IMR-90 (cell line): ENCODE data around the gene MRTFA. TPM values are rescaled to one million over a fixed set of nuclear protein-coding genes. Genes with fewer than 3 reads are reported as not detected.
A peak's percentile ranks its signal among the peaks of the same experiment; 100 is the strongest.

ENCODE experiments used
- ATAC-seq: fragments of 200-7000 bp; cut with Tn5 transposase; 2 replicates; pipeline ENCODE4 v1.9.1; 2020; ENCODE audit warnings: low read depth, mild to moderate bottlenecking, moderate library complexity
- BruUV-seq: library from RNA; stranded (reverse); fragments of 400-500 nt; replicated peaks from 2 replicates; lab custom pipeline; 2021; lab: Mats Ljungman, UMichigan
- CTCF ChIA-PET: fragments of 300-600 bp; formaldehyde crosslinking; extraction: SDS; loops from one replicate; lab custom pipeline; 2021; ENCODE audit warnings: antibody characterized with exemption; lab: Yijun Ruan, JAX
- POLR2A ChIA-PET: fragments of 300-600 bp; sonication (Branson Sonifier 250); formaldehyde crosslinking; loops from one replicate; lab custom pipeline; 2022; ENCODE audit warnings: antibody characterized with exemption; ENCODE audit not compliant: unreplicated experiment; lab: Charles Lee
- DNase-seq: peaks from one replicate; pipeline ENCODE4 v3.0.0; 2013
- H2AFZ ChIP-seq: replicated peaks from 2 replicates; pipeline ENCODE3; 2013; ENCODE audit warnings: low read length, mild to moderate bottlenecking; ENCODE audit not compliant: poor library complexity
- H2AK5ac ChIP-seq: 2 replicates; pipeline ENCODE4 v1.6.1; 2013; ENCODE audit warnings: low read depth, low read length, inconsistent platforms
- H2AK9ac ChIP-seq: replicated peaks from 2 replicates; pipeline ENCODE3; 2013; ENCODE audit warnings: mild to moderate bottlenecking, low read depth, low read length, moderate library complexity; ENCODE audit not compliant: poor library complexity
- H2BK120ac ChIP-seq: 2 replicates; pipeline ENCODE4 v1.6.1; 2013; ENCODE audit warnings: low read depth, low read length, inconsistent platforms
- H2BK15ac ChIP-seq: 3 replicates; pipeline ENCODE4 v1.6.1; 2013; ENCODE audit warnings: low read depth, low read length, inconsistent platforms
- H2BK20ac ChIP-seq: 2 replicates; pipeline ENCODE4 v1.6.1; 2013; ENCODE audit warnings: low read depth, mild to moderate bottlenecking, inconsistent platforms, low read length, moderate library complexity
- H2BK5ac ChIP-seq: 2 replicates; pipeline ENCODE4 v1.6.1; 2013; ENCODE audit warnings: mild to moderate bottlenecking, low read depth, low read length, inconsistent platforms; ENCODE audit not compliant: poor library complexity, severe bottlenecking
- H3K14ac ChIP-seq: replicated peaks from 2 replicates; pipeline ENCODE4 v1.6.1; 2013; ENCODE audit warnings: low read depth, low read length, inconsistent platforms
- H3K18ac ChIP-seq: 2 replicates; pipeline ENCODE4 v1.6.1; 2013; ENCODE audit warnings: low read depth, low read length, control low read depth
- H3K23ac ChIP-seq: 2 replicates; pipeline ENCODE4 v1.6.1; 2013; ENCODE audit warnings: low read depth, low read length, inconsistent platforms
- H3K27ac ChIP-seq: 2 replicates; pipeline ENCODE4 v1.5.1; 2013; ENCODE audit warnings: mild to moderate bottlenecking, control low read depth, low read length; ENCODE audit not compliant: insufficient read depth
- H3K27me3 ChIP-seq: 2 replicates; pipeline ENCODE4 v1.6.1; 2013; ENCODE audit warnings: low read length; ENCODE audit not compliant: control insufficient read depth, insufficient read depth
- H3K36me3 ChIP-seq: 2 replicates; pipeline ENCODE4 v1.6.1; 2013; ENCODE audit warnings: low read length, mixed read lengths; ENCODE audit not compliant: control insufficient read depth, insufficient read depth
- H3K4ac ChIP-seq: 2 replicates; pipeline ENCODE4 v1.6.1; 2013; ENCODE audit warnings: low read depth, low read length, inconsistent platforms
- H3K4me1 ChIP-seq: 2 replicates; pipeline ENCODE4 v1.6.1; 2013; ENCODE audit warnings: low read length, mixed read lengths; ENCODE audit not compliant: control insufficient read depth, insufficient read depth
- H3K4me2 ChIP-seq: 2 replicates; pipeline ENCODE4 v1.6.1; 2013; ENCODE audit warnings: low read depth, mild to moderate bottlenecking, control low read depth, low read length, moderate library complexity
- H3K4me3 ChIP-seq: 2 replicates; pipeline ENCODE4 v1.5.1; 2013; ENCODE audit warnings: low read depth, mild to moderate bottlenecking, control low read depth, low read length, moderate library complexity; ENCODE audit not compliant: insufficient read depth
- H3K56ac ChIP-seq: 2 replicates; pipeline ENCODE4 v1.6.1; 2013; ENCODE audit warnings: low read length, inconsistent platforms; ENCODE audit not compliant: insufficient read depth; ENCODE audit errors: extremely low read depth
- H3K79me1 ChIP-seq, 2 experiments: 2 replicates each; pipeline ENCODE4 v1.6.1; 2013; ENCODE audit warnings: low read length in 2 of 2, inconsistent platforms in 1 of 2, low read depth in 1 of 2
- H3K9ac ChIP-seq: 2 replicates; pipeline ENCODE4 v1.6.1; 2013; ENCODE audit warnings: low read depth, low read length, control low read depth
- H3K9me1 ChIP-seq: 2 replicates; pipeline ENCODE4 v1.6.1; 2013; ENCODE audit warnings: low read length, inconsistent platforms; ENCODE audit not compliant: insufficient read depth
- H3K9me3 ChIP-seq: 2 replicates; pipeline ENCODE4 v1.6.1; 2013; ENCODE audit warnings: low read length; ENCODE audit not compliant: control insufficient read depth, insufficient read depth
- H4K20me1 ChIP-seq: 2 replicates; pipeline ENCODE4 v1.6.1; 2013; ENCODE audit warnings: low read length, inconsistent platforms; ENCODE audit not compliant: insufficient read depth
- H4K5ac ChIP-seq: 2 replicates; pipeline ENCODE4 v1.6.1; 2013; ENCODE audit warnings: mild to moderate bottlenecking, low read depth, low read length, control low read depth
- H4K8ac ChIP-seq, 2 experiments: 2 replicates each; pipeline ENCODE4 v1.6.1; 2013; ENCODE audit warnings: low read depth in 2 of 2, low read length in 2 of 2, control low read depth in 1 of 2, inconsistent platforms in 1 of 2
- H4K91ac ChIP-seq: 2 replicates; pipeline ENCODE4 v1.6.1; 2013; ENCODE audit warnings: low read depth, low read length, inconsistent platforms; ENCODE audit not compliant: insufficient read depth
- CEBPB ChIP-seq: IDR thresholded peaks from 2 replicates; pipeline ENCODE4 v1.6.1; 2012; ENCODE audit warnings: low read depth, low read length, improper control_type of control experiment
- NFE2L2 ChIP-seq: fragments of 150-350 bp; IDR thresholded peaks from 2 replicates; pipeline ENCODE4 v1.6.1; 2016; ENCODE audit warnings: low read depth, mild to moderate bottlenecking, low read length
- RAD21 ChIP-seq: IDR thresholded peaks from 2 replicates; pipeline ENCODE4 v1.6.1; 2012; ENCODE audit warnings: low read length, improper control_type of control experiment
- SMC3 ChIP-seq: fragments of 150-350 bp; IDR thresholded peaks from 2 replicates; pipeline ENCODE4 v1.6.1; 2016; ENCODE audit warnings: low read depth, mild to moderate bottlenecking, antibody characterized with exemption, low read length, moderate library complexity
- WGBS, 2 experiments: methylation state at CpG; one replicate each; pipeline versions ENCODE4 v1.1.5 to v1.1.7; 2013; ENCODE audit warnings: missing lambda C conversion rate in 2 of 2; ENCODE audit not compliant: insufficient read length in 1 of 2; ENCODE audit errors: extremely low coverage in 2 of 2; 5-methylcytosine and 5-hydroxymethylcytosine counted together
- dilution Hi-C: fragments of 300-500 bp; cut with HindIII; formaldehyde crosslinking; loops from one replicate; pipeline ENCODE4 v1.14.3; 2018; ENCODE audit warnings: low sequenced_read_pairs; ENCODE audit not compliant: unreplicated experiment
- in situ Hi-C: fragments of 300-500 bp; cut with MboI; formaldehyde crosslinking; loops from 3 replicates; pipeline ENCODE4 v1.14.3; 2019; ENCODE audit warnings: low sequenced_read_pairs, inconsistent platforms, mixed read lengths
- intact Hi-C: fragments of 100-400 bp; cut with micrococcal nuclease; formaldehyde crosslinking; loops from 2 replicates; pipeline ENCODE4 v1.10.0; 2022
- polyA plus RNA-seq, 3 experiments: library from polyadenylated mRNA; depleted of rRNA; stranded (reverse); fragments of >200 nt; gene quantifications; 2 replicates each; pipeline ENCODE4 v1.2.3, GENCODE V29; 2012; ENCODE audit warnings: low replicate concordance in 1 of 3
- total RNA-seq: library from RNA; depleted of rRNA; stranded (reverse); fragments of >200 nt; gene quantifications from 2 replicates; pipeline ENCODE4 v1.2.3, GENCODE V29; 2012
- TF ChIP-seq, protein P1 (sequence below): fragments of 150-350 bp; IDR thresholded peaks from 2 replicates; pipeline ENCODE4 v1.6.1; 2016; ENCODE audit warnings: low read depth, mild to moderate bottlenecking, low read length, moderate library complexity, borderline replicate concordance
- TF ChIP-seq, protein P2 (sequence below): conservative IDR thresholded peaks from 2 replicates; pipeline ENCODE4 v1.5.1; 2012; ENCODE audit warnings: mild to moderate bottlenecking, low read depth, low read length, improper control_type of control experiment

The MRTFA gene
- total and polyA plus RNA-seq, 2 of the 4 experiments (the other 2 are of a cell fraction): 12.5 to 17.2 TPM

DNA sequence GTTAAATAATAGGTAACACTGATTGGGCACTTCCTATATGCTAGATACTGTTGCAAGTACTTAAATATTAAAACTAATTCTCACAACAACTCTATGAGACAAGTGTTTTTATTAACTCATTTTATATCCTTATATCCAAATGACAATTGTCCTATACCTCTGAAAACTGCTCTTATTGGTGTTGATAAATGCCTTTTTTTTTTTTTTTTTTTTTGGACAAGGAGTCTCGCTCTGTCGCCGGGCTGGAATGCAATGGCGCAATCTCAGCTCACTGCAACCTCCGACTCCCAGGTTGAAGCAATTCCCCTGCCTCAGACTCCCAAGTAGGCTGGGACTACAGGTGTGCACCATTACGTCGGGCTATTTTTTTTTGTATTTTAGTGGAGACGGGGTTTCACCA lies 41.6 kb downstream of the MRTFA start:
- Histone ChIP-seq H3K23ac (no peak overlapping the region), H2AFZ (no peak overlapping the region), H3K27ac (no peak overlapping the region), H3K56ac (no peak overlapping the region), H2BK5ac (no peak overlapping the region), H3K4ac (no peak overlapping the region), H3K4me3 (no peak overlapping the region), H3K18ac (no peak overlapping the region), H3K36me3 (no peaks in the 10 kb centered on the region; the same call in 1 of the 2 replicates), H4K5ac (no peak overlapping the region), H3K9ac (no peak overlapping the region), H2BK15ac (no peak overlapping the region), H4K8ac (no peak overlapping the region), H4K91ac (no peak overlapping the region), H3K79me1 (peaks cover 29 to 82% of the 10 kb centered on the region in 2 experiments), H2BK20ac (no peak overlapping the region), H3K14ac (no peak overlapping the region), H3K27me3 (no peaks in the 10 kb centered on the region), H4K20me1 (peaks cover 72% of the 10 kb centered on the region), H3K9me3 (no peaks in the 10 kb centered on the region), H2AK5ac (no peak overlapping the region), H2BK120ac (no peak overlapping the region), H3K4me2 (no peak overlapping the region), H3K9me1 (peaks cover 19% of the 10 kb centered on the region), H2AK9ac (no peak overlapping the region), H3K4me1 (peaks cover 7% of the 10 kb centered on the region)
- in situ Hi-C loops (no loop called here), dilution Hi-C loops (no loop called here), intact Hi-C loops (loop anchor here (5.0 kb wide), 1 partner anchor 42 kb away; the partner anchor contains the start of gene MRTFA)
- ATAC-seq (no peak; the same call in 1 of the 2 replicates), DNase-seq (peak; percentile 32)
- WGBS, 2 experiments: no CpG with 5 or more reads among the region's 8 CpGs
- ChIA-PET POLR2A (no interaction called here), CTCF (interaction anchor here (0.7 kb wide), 1 partner anchor 12 kb away, joined by 5 read pairs; no protein-coding TSS in a partner anchor)
- TF ChIP-seq SMC3 (no peak), CEBPB (peak; percentile 90), NFE2L2 (no peak), RAD21 (no peak)
- TF ChIP-seq, protein P1, sequence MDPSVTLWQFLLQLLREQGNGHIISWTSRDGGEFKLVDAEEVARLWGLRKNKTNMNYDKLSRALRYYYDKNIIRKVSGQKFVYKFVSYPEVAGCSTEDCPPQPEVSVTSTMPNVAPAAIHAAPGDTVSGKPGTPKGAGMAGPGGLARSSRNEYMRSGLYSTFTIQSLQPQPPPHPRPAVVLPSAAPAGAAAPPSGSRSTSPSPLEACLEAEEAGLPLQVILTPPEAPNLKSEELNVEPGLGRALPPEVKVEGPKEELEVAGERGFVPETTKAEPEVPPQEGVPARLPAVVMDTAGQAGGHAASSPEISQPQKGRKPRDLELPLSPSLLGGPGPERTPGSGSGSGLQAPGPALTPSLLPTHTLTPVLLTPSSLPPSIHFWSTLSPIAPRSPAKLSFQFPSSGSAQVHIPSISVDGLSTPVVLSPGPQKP: no peak
- TF ChIP-seq, protein P2, sequence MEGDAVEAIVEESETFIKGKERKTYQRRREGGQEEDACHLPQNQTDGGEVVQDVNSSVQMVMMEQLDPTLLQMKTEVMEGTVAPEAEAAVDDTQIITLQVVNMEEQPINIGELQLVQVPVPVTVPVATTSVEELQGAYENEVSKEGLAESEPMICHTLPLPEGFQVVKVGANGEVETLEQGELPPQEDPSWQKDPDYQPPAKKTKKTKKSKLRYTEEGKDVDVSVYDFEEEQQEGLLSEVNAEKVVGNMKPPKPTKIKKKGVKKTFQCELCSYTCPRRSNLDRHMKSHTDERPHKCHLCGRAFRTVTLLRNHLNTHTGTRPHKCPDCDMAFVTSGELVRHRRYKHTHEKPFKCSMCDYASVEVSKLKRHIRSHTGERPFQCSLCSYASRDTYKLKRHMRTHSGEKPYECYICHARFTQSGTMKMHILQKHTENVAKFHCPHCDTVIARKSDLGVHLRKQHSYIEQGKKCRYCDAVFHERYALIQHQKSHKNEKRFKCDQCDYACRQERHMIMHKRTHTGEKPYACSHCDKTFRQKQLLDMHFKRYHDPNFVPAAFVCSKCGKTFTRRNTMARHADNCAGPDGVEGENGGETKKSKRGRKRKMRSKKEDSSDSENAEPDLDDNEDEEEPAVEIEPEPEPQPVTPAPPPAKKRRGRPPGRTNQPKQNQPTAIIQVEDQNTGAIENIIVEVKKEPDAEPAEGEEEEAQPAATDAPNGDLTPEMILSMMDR: no peak
- no TSS peak for BruUV-seq
